H1 (cell line): ENCODE data around the gene DEFB110. TPM values are rescaled to one million over a fixed set of nuclear protein-coding genes. Genes with fewer than 3 reads are reported as not detected.

ENCODE experiments used
- CTCF ChIA-PET: fragments of 300-600 bp; sonication (Branson Sonifier 250); formaldehyde crosslinking; loops from one replicate; lab custom pipeline; 2021; ENCODE audit not compliant: partially characterized antibody; lab: Charles Lee
- POLR2A ChIA-PET: fragments of 300-600 bp; sonication (Branson Sonifier 250); formaldehyde crosslinking; loops from one replicate; lab custom pipeline; 2021; ENCODE audit warnings: inconsistent platforms; ENCODE audit not compliant: partially characterized antibody; lab: Charles Lee
- DNase-seq, 2 experiments: peaks; one replicate each; pipeline versions ENCODE4 v3.0.0 to v3.0.0-alpha.2; 2010 to 2022; ENCODE audit warnings: low spot score in 2 of 2, low read depth in 1 of 2, mixed read lengths in 1 of 2
- FAIRE-seq: peaks from 2 replicates; lab custom pipeline; 2011; peaks lifted over from hg19 to GRCh38; lab: Jason Lieb, UNC
- H2AFZ ChIP-seq: 2 replicates; pipeline ENCODE4 v1.8.1; 2012; ENCODE audit warnings: low read length, inconsistent platforms
- H2AK5ac ChIP-seq: 2 replicates; pipeline ENCODE4 v1.6.1; 2013; ENCODE audit warnings: low read depth, low read length
- H2BK120ac ChIP-seq: replicated peaks from 2 replicates; pipeline ENCODE3; 2013; ENCODE audit warnings: low read depth, low read length, inconsistent platforms
- H2BK12ac ChIP-seq: 2 replicates; pipeline ENCODE4 v1.6.1; 2013; ENCODE audit warnings: low read depth, low read length
- H2BK15ac ChIP-seq: 2 replicates; pipeline ENCODE4 v1.6.1; 2013; ENCODE audit warnings: low read length
- H2BK20ac ChIP-seq: 2 replicates; pipeline ENCODE4 v1.6.1; 2013; ENCODE audit warnings: low read length
- H2BK5ac ChIP-seq: 2 replicates; pipeline ENCODE4 v1.6.1; 2013; ENCODE audit warnings: low read depth, low read length
- H3K14ac ChIP-seq: 2 replicates; pipeline ENCODE4 v1.6.1; 2013; ENCODE audit warnings: inconsistent platforms; ENCODE audit not compliant: insufficient read length
- H3K18ac ChIP-seq: 2 replicates; pipeline ENCODE4 v1.6.1; 2013; ENCODE audit warnings: low read length; ENCODE audit errors: extremely low read depth
- H3K23ac ChIP-seq: 2 replicates; pipeline ENCODE4 v1.6.1; 2013; ENCODE audit warnings: inconsistent platforms; ENCODE audit not compliant: insufficient read length
- H3K23me2 ChIP-seq: 2 replicates; pipeline ENCODE4 v1.6.1; 2013; ENCODE audit warnings: low read depth, low read length
- H3K27ac ChIP-seq: 2 replicates; pipeline ENCODE4 v1.6.1; 2011; ENCODE audit warnings: low read depth, low read length, inconsistent platforms
- H3K27me3 ChIP-seq, 4 experiments: replicated peaks in 1 of 4; 1 replicate in 1 of 4; 2 replicates in 3 of 4; pipeline versions ENCODE4 v1.6.1 to v1.8.1; 2011 to 2013; ENCODE audit warnings: low read length in 3 of 4, mild to moderate bottlenecking in 3 of 4, inconsistent platforms in 2 of 4, mixed read lengths in 2 of 4, moderate library complexity in 1 of 4; ENCODE audit not compliant: control insufficient read depth in 3 of 4, insufficient read depth in 3 of 4; ENCODE audit errors: extremely low read depth in 1 of 4
- H3K36me3 ChIP-seq, 4 experiments: 2 replicates each; pipeline versions ENCODE4 v1.6.1 to v1.8.1; 2011 to 2013; ENCODE audit warnings: mild to moderate bottlenecking in 4 of 4, low read length in 3 of 4, moderate library complexity in 2 of 4, control low read depth in 1 of 4, inconsistent platforms in 1 of 4; ENCODE audit not compliant: insufficient read depth in 4 of 4, control insufficient read depth in 2 of 4
- H3K4ac ChIP-seq: replicated peaks from 2 replicates; pipeline ENCODE3; 2013; ENCODE audit warnings: low read length, low read depth, mixed read lengths, inconsistent platforms; ENCODE audit not compliant: insufficient read length
- H3K4me1 ChIP-seq, 4 experiments: replicated peaks in 1 of 4; 1 replicate in 1 of 4; 2 replicates in 3 of 4; pipeline versions ENCODE4 v1.6.1 to v1.8.1; 2011 to 2013; ENCODE audit warnings: low read length in 3 of 4, inconsistent platforms in 2 of 4, mixed read lengths in 1 of 4; ENCODE audit not compliant: insufficient read depth in 4 of 4, control insufficient read depth in 3 of 4
- H3K4me2 ChIP-seq, 2 experiments: 2 replicates each; pipeline versions ENCODE4 v1.6.1 to v1.8.1; 2011 to 2013; ENCODE audit warnings: low read depth in 2 of 2, low read length in 2 of 2, control low read depth in 1 of 2, inconsistent platforms in 1 of 2, mild to moderate bottlenecking in 1 of 2; ENCODE audit not compliant: insufficient read depth in 1 of 2
- H3K4me3 ChIP-seq, 4 experiments: fragments of 200-600, 300-600 bp in 1 of 4; sonication (generic), shearing (Covaris generic), sonication (Bioruptor Twin) in 1 of 4; 2 replicates each; pipeline versions ENCODE4 v1.5.1 to v1.8.1; 2011 to 2016; ENCODE audit warnings: low read length in 4 of 4, low read depth in 3 of 4, control low read depth in 2 of 4, inconsistent platforms in 2 of 4, mild to moderate bottlenecking in 2 of 4, mixed read lengths in 1 of 4, moderate library complexity in 1 of 4; ENCODE audit not compliant: insufficient read depth in 2 of 4; ENCODE audit errors: extremely low read depth in 1 of 4
- H3K56ac ChIP-seq: replicated peaks from 2 replicates; pipeline ENCODE3; 2013; ENCODE audit warnings: low read depth, mild to moderate bottlenecking, mixed read lengths, low read length, inconsistent platforms; ENCODE audit not compliant: insufficient read length
- H3K79me1 ChIP-seq: 2 replicates; pipeline ENCODE4 v1.6.1; 2013; ENCODE audit warnings: low read depth, low read length, control low read depth
- H3K79me2 ChIP-seq, 2 experiments: 2 replicates each; pipeline versions ENCODE4 v1.6.1 to v1.8.1; 2012 to 2013; ENCODE audit warnings: low read length in 2 of 2, mild to moderate bottlenecking in 2 of 2, inconsistent platforms in 1 of 2; ENCODE audit not compliant: insufficient read depth in 2 of 2, control insufficient read depth in 1 of 2
- H3K9ac ChIP-seq, 4 experiments: replicated peaks in 1 of 4; 1 replicate in 1 of 4; 2 replicates in 3 of 4; pipeline versions ENCODE4 v1.6.1 to v1.8.1; 2011 to 2013; ENCODE audit warnings: low read depth in 3 of 4, low read length in 3 of 4, control low read depth in 2 of 4, mild to moderate bottlenecking in 2 of 4, moderate library complexity in 2 of 4, inconsistent platforms in 1 of 4; ENCODE audit errors: extremely low read depth in 1 of 4
- H3K9me3 ChIP-seq, 2 experiments: 2 replicates each; pipeline versions ENCODE4 v1.6.1 to v1.8.1; 2012 to 2013; ENCODE audit warnings: mild to moderate bottlenecking in 2 of 2, moderate library complexity in 2 of 2, control low read depth in 1 of 2, inconsistent platforms in 1 of 2, low read depth in 1 of 2, low read length in 1 of 2, mixed read lengths in 1 of 2; ENCODE audit not compliant: insufficient read depth in 2 of 2
- H4K20me1 ChIP-seq, 2 experiments: replicated peaks in 1 of 2; 2 replicates each; pipeline versions ENCODE3 to v1.8.1; 2011 to 2013; ENCODE audit warnings: inconsistent platforms in 2 of 2, low read length in 2 of 2, mild to moderate bottlenecking in 1 of 2; ENCODE audit not compliant: insufficient read depth in 2 of 2, control insufficient read depth in 1 of 2
- H4K5ac ChIP-seq: 2 replicates; pipeline ENCODE4 v1.6.1; 2013; ENCODE audit warnings: low read length, low read depth, mixed read lengths, inconsistent platforms; ENCODE audit not compliant: insufficient read length
- H4K8ac ChIP-seq: 2 replicates; pipeline ENCODE4 v1.8.0; 2013; ENCODE audit warnings: mild to moderate bottlenecking, moderate library complexity, low read length, inconsistent platforms; ENCODE audit not compliant: insufficient read depth; ENCODE audit errors: extremely low read depth
- H4K91ac ChIP-seq: replicated peaks from 2 replicates; pipeline ENCODE3; 2013; ENCODE audit warnings: low read length, mixed read lengths, inconsistent platforms; ENCODE audit not compliant: insufficient read length
- CBX5 ChIP-seq: fragments of 300-800, 300-1000 bp; sonication (generic); IDR thresholded peaks from 2 replicates; pipeline ENCODE4 v1.7.1; 2016; ENCODE audit warnings: antibody characterized with exemption, low read length, low read depth
- CHD1 ChIP-seq: IDR thresholded peaks from 2 replicates; pipeline ENCODE4 v1.6.1; 2012; ENCODE audit warnings: low read depth, low read length, improper control_type of control experiment
- EP300 ChIP-seq, 2 experiments: IDR thresholded peaks; 1 replicate in 1 of 2; 2 replicates in 1 of 2; pipeline ENCODE4 v1.6.1; 2011 to 2012; ENCODE audit warnings: low read depth in 2 of 2, low read length in 2 of 2, mild to moderate bottlenecking in 2 of 2, borderline replicate concordance in 1 of 2, inconsistent platforms in 1 of 2, moderate library complexity in 1 of 2
- KDM1A ChIP-seq: fragments of 200-600, 300-600 bp; sonication (generic); IDR thresholded peaks from 2 replicates; pipeline ENCODE4 v1.7.1; 2016; ENCODE audit warnings: mild to moderate bottlenecking, low read length, borderline replicate concordance
- SIN3A ChIP-seq, 2 experiments: IDR thresholded peaks in 1 of 2; conservative IDR thresholded peaks in 1 of 2; 2 replicates each; pipeline ENCODE4 v1.6.1; 2011 to 2012; ENCODE audit warnings: low read length in 2 of 2, improper control_type of control experiment in 1 of 2, low read depth in 1 of 2, mild to moderate bottlenecking in 1 of 2
- WGBS, 2 experiments: shearing (Covaris generic) in 1 of 2; methylation state at CpG; one replicate each; pipeline versions ENCODE4 v1.1.6 to v1.1.7; 2013 to 2015; ENCODE audit warnings: low lambda C conversion rate in 2 of 2, mixed read lengths in 2 of 2, inconsistent platforms in 1 of 2, low coverage in 1 of 2, missing lambda C conversion rate in 1 of 2; ENCODE audit not compliant: insufficient replicate concordance in 2 of 2, insufficient coverage in 1 of 2, insufficient read length in 1 of 2; ENCODE audit errors: extremely low coverage in 1 of 2, missing lambda C conversion rate in 1 of 2; 5-methylcytosine and 5-hydroxymethylcytosine counted together
- polyA plus RNA-seq, 7 experiments: library from polyadenylated mRNA; depleted of rRNA in 3 of 7; stranded (reverse) in 5 of 7; unstranded in 2 of 7; fragments of >200 nt in 5 of 7; fragments of 200-250 nt in 2 of 7; gene quantifications; 1 replicate in 5 of 7; 2 replicates in 1 of 7; 4 replicates in 1 of 7; pipeline versions ENCODE4 v1.2.1 to v1.2.3, GENCODE V29; 2011 to 2013; ENCODE audit warnings: missing spikeins in 2 of 7, mixed read lengths in 2 of 7
- total RNA-seq: library from RNA; stranded (reverse); fragmentation: NEBNext Ultra II Directional; extraction: Animal tissue kit (Norgen Biotek cat#: 25700); gene quantifications from 2 replicates; pipeline ENCODE4 v1.2.1, GENCODE V29; 2021

DEFB110 gene
- total and polyA plus RNA-seq, 2 of the 8 experiments (the other 6 are each of a cell fraction or from before 2014, with no cell fraction given): not detected

DNA sequence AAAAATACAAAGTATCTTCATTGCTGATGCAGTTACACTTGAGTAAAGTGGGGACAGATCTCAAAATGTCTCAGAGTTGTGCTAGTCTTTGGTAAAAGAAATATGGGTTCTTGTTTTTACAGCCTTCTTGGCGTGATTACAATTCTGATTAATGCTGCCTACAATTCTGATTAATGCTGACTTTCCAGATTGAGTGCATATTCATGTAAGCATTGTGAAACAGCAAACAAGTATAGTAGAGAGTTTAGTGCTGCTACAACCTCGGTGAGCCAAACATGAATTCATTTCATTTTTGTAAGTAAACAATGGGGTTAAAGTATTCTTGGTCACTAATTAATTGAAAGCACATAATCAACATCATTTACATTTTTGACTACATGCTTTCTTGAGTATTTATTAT is 52.2 kb downstream of the DEFB110 start, which contains the start of gene DEFB113:
Gene DEFB113, minus strand, starts transcription at position 21 of the 400 bp plus-strand sequence. Its CDS starts 0 bp downstream, at position 21.
- Histone ChIP-seq H3K79me1 (no peaks in the 10 kb centered on the region), H2BK120ac (no peak within 1 kb of the TSS), H3K4me2 (no peak within 1 kb of the TSS), H3K23me2 (no peaks in the 10 kb centered on the region), H4K20me1 (no peaks in the 10 kb centered on the region), H2BK20ac (no peak within 1 kb of the TSS), H2AK5ac (no peak within 1 kb of the TSS), H3K4me1 (peaks cover 0 to 10% (median 3%) of the 10 kb centered on the region in 4 experiments; a peak in 1 of 7 replicates), H4K91ac (no peak within 1 kb of the TSS), H3K56ac (no peak within 1 kb of the TSS), H3K27ac (no peak within 1 kb of the TSS), H3K4ac (no peak within 1 kb of the TSS), H2AFZ (no peak within 1 kb of the TSS; the same call in 1 of the 2 replicates), H3K9me3 (no peaks in the 10 kb centered on the region), H2BK15ac (no peak within 1 kb of the TSS), H3K79me2 (no peaks in the 10 kb centered on the region), H4K8ac (no peak within 1 kb of the TSS), H2BK12ac (no peak within 1 kb of the TSS), H3K9ac (no peak within 1 kb of the TSS), H3K18ac (no peak within 1 kb of the TSS), H2BK5ac (no peak within 1 kb of the TSS), H3K36me3 (no peaks in the 10 kb centered on the region), H3K14ac (no peak within 1 kb of the TSS), H3K23ac (no peak within 1 kb of the TSS), H4K5ac (peak within 1 kb of the TSS; percentile 15), H3K4me3 (no peak within 1 kb of the TSS), H3K27me3 (no peaks in the 10 kb centered on the region)
- CTCF ChIA-PET: no interaction called here
- DNase-seq (no peak), FAIRE-seq (no peak)
- WGBS, 2 experiments: 94% methylated on average over 2 of the region's 2 CpGs; no CpG with 5 or more reads in 1 of the 2 experiments
- POLR2A ChIA-PET: no interaction called here
- TF ChIP-seq EP300 (IDR thresholded peaks at IDR 0.05; ENCODE audit: borderline replicate concordance in 1 of 2, low read depth in 2 of 2, low read length in 2 of 2) (no peak), SIN3A (conservative IDR thresholded peaks at IDR 0.05 in 1 of 2, IDR thresholded peaks at IDR 0.05 in 1 of 2; ENCODE audit: low read depth in 1 of 2, low read length in 2 of 2) (no peak), CBX5 (no peak), CHD1 (no peak), KDM1A (no peak)
